NCI-H2196 treated with DMSO at 0.1 percent for 48 hours (cell line): ENCODE measurements around the gene BCO2.
"Not testable (repeated sequence)": the region's sequence is repeated elsewhere in the genome, so short reads cannot be mapped to it uniquely, and the experiment has no call there.

Source experiments
- DNase-seq: peaks from one replicate; lab custom pipeline; 2025; ENCODE audit not compliant: unreplicated experiment; lab: John Stamatoyannopoulos, UW

BCO2 gene

GRCh38 chr11:112174789-112175598 is at the start of gene BCO2:
BCO2 (plus strand) TSS chr11:112175512; CDS start chr11:112175602, 90 bp downstream.
- DNase-seq: peak; percentile 54

GRCh38 chr11:112127056-112127455 is 48.3 kb upstream of the BCO2 start:
- no peak for DNase-seq

DNA sequence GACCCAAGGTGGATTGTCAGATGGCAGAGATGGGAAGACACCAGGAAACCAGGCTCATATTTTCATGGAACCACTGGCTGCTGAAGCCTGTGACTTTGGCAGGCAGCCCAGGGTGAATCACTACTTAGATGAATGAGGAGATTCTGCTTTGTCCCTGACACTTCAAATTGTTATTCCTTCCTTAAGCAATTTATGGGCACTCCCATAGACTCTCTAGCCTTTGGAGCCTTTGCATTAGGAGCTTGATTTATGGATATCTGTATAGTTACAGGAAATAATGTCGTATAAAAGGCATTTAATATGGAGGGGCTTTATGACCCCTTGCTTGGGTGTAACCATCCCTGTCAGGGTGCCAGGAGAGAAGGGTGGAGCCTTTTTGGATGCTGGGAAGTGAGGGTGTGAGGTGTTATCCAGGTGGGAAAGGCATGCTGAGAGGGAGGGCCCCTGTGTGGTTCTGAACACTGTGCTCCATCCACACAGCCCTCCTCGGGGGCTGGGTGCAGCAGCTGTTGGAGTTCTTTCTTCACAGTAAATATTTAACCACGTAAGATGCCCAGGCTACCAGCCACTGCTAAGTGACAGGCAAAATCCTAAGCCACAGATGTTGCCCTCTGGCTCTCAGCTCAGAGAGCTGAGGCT is 46.7 kb upstream of the BCO2 start:
- DNase-seq: peak; percentile 51

- no peak for DNase-seq
These were observed 45.7 kb upstream of the BCO2 start for GRCh38 chr11:112129656-112130055.

DNA sequence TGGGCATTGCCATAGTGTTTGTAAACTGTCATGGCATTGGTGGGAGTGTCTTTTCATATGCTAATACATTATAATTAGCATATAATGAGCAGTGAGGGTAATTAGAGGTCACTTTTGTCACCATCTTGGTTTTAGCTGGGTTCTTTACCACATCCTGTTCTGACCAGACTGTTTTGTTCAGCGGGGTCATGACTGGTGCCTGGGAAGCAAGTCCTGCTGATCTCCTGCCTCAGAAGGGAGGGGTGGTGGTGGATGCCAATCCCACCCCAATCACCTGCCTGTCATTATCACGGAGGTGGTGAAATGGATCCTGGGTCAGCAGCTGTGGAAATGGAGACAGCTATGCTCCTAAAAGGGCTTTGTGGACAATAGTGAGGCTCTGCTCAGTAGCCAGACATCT is 42.6 kb upstream of the BCO2 start:
- DNase-seq: no peak

DNA sequence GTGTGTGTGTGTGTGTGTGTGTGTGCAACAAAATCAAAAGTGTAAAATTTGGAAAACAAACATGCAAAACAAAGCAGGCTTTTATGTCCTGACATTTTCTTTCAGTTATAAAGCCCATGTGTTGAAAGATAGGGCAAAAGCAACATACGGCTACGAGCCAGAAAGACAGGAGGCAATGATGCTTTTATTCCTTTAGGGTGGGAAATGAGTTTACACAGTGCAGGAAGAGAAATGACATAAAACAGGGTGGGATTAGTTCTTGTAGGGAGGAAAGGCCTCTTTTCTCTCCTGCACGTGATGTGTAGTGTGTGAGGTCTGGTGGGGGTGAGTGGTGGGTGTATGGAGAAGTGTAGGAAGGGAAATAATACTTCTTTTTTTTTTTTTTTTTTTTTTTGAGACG is 40.8 kb upstream of the BCO2 start:
- no peak for DNase-seq

DNA sequence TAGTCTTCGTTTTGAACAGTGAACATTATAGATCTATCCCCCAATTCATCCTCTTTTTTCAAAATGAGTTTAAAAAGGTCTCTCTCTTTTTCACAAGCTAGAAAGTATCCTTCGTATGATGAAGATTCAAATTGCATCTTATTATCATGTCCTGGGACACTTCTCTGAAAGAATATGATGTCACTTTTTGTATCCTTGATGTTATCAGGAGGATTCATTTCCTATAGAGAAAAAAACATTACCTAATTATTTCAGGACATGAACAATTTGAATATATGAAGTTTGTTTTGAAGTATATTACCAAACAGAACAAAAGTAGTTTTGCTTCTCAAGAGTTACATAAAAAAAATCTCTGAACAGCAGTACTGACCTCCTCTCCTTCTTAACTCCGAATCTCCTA is 31.7 kb upstream of the BCO2 start:
- DNase-seq: no peak

GRCh38 chr11:112150517-112150916 is 24.8 kb upstream of the BCO2 start:
- no peak for DNase-seq

DNA sequence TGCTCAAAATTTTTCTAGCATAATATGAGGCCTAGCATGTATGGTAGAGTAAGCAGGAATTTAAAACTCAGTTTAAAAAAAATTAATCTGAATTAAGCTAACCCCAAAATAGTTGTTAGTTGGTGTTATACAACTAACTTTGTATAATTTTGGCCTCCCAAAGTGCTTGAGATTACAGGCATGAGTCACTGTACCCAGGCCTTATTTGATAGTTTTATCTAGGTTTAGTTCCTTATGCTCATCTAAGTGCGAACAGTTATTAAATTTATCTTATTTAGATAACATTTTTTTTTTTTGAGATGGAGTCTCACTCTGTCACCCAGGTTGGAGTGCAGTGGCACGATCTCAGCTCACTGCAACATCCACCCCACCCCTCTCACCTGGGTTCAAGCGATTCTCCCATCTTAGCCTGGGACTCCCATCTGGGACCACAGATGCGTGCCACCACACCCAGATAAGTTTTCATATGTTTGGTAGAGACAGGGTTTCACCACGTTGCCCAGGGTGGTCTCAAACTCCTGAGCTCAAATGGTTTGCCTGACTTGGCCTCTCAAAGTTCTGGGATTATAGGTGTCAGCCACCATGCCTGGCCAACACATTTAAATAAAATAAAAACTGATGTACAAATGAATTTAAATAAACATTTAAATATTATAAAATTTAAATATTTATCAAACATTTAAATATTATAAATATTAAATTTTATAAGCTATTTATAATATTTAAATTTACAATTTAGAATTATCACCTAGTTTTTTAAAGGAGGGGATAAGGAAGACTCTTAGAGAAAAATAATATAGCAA is 19.0 kb upstream of the BCO2 start:
- DNase-seq: no peak

GRCh38 chr11:112156956-112157766 is 18.2 kb upstream of the BCO2 start:
- DNase-seq: peak; percentile 35

GRCh38 chr11:112159098-112160065 is 15.9 kb upstream of the BCO2 start:
- no peak for DNase-seq

DNA sequence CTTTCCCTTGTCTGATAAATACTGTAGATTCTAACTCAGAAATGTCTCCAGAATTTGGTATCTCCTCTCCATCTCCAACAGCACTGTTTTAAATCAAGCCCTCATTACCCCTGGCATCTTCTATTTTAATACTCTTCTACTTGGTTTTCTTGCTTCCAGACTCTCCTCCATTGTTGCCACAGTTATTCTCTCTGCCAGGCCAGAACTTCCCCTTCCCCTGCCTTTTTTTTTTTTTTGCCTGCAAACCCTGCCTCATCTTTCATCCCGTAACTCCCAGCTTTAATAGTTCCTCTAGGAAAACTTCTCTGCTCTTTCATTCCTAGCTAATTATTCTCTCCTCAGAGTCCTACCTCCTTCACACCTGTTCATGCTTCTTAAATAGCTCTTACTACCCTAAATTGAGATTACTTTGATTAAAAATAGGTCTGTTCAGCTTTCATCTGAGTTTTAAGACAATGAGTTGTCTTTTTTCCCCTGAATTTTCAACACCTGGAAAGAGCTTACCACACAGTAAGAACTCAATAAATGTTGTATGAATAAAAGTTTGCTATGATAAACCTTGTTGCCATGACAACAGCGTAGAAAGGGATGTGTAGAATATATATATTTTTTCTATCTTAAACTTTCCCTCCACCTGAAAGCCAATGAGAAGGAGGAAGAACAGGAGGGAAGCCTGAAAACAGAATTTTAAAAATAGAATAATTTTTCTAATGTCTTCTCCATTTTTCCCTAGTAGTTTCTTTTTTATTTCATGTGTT is 15.0 kb upstream of the BCO2 start:
- DNase-seq: no peak

GRCh38 chr11:112161012-112161411 is 14.3 kb upstream of the BCO2 start:
- DNase-seq: no peak

- DNase-seq: not testable (repeated sequence)
These were observed 13.1 kb upstream of the BCO2 start for GRCh38 chr11:112162200-112162599.

DNA sequence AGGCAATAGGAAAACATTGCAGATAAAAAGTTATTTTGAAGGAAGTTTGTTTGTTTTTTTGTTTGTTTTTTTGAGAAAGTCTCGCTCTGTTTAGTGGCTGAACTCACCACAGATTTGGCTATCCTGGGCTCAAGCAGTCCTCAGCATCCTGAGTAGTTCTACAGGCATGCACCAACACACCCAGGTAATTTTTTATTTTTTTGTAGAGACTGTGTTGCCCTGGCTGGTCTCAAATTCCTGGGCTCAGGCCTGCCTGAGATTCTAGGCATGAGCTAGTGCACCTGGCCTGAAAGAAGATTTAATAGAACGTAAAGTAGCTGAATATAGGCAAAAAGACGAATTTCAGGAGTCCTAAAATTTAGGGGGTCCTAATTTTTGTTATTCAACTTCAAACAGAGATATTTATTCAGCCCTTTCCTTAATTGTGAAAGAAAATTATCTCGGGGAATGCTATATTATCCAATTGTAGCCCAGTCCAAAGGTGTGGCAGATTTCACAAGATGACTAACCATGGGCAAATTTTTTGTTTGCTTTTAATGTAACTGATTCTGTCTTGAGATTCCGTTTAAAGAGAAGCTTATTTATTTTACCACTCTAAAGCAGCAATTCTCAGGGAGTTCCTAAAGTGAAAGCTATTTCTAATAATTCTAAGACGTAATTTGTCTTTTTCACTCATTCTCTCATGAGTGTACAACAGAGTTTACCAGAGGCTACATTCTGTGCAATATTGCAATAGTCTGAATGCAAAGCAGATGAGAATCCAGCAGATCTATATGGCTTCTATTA is 12.4 kb upstream of the BCO2 start:
- DNase-seq: no peak

DNA sequence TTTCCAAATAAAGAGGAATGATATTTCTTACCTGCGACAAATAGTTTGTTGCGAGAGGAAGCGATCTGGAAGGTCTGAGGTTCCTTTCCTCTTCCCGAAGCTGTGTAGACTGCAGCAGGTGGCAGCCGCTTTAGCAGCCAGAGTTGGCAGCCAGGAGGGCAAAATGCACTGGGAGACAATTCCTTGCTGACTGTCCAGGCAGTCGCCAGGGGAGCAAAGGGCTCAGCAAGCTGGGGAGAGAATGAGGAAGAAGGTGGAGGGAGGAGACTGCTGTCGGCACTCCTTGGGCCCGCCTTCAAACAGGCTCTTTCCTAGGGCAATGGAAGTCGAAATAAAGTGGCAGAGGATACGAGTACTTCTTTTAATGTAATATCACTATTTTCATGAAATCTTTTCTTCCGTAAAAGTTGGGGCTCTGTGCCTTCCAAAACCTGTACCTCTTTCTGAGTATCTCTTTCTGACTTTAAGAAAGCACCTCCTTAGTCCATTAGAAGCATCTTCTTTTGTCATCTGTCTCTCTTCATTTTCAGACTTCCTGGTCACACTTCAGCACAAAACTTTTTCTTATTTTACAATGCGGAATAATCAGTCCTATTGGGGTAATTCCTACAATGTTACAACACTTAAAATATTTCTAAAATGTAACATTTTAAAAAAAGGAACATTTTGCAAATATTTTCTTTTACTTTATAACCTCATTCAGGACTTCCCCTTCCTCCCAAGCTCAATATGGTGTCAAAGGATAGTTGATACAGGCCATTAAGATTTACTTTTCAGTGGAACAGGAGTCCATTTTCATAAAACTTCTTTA is 11.2 kb upstream of the BCO2 start, which contains the start of gene IL18:
TSS of gene IL18 (minus strand) at position 220 of the 811 bp plus-strand sequence. CDS start 9,041 bp downstream, outside the sequence.
- no peak for DNase-seq

DNA sequence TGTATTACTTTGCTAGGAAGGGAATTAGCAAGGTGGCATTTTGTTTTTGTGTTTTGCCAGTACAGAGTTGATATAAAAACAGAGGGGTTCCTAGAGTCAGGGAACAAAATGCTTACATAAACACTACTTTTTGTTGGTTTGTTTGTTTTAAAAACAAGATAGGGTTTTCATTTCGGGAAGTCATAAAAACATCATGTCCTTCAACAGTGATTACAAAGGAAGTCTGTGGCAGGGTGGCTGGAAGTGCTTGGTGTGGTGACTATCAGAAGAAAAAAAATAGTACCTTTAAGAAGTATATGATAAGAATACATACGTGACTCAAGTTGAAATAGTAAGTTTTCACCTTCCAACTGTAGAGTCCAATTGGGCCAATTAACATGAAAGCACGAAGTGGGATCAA is 10.3 kb upstream of the BCO2 start:
- no peak for DNase-seq
